GM19468 (cell line): Measurements from ENCODE around the gene CYP3A5.
"Not testable (repeated sequence)": the region's sequence is repeated elsewhere in the genome, so short reads cannot be mapped to it uniquely, and the experiment has no call there.

Experiments used
- ATAC-seq: cut with Tn5 transposase; IDR thresholded peaks from one replicate; pipeline ENCODE4 v1.9.1; 2021; ENCODE audit warnings: mild to moderate bottlenecking, moderate library complexity, moderate number of reproducible peaks; ENCODE audit not compliant: unreplicated experiment; ENCODE audit errors: extremely low read depth

The CYP3A5 gene

GRCh38 chr7:99679400-99680191 lies at the start of gene CYP3A5:
TSS of gene CYP3A5 (minus strand) at chr7:99679996. CDS start at chr7:99679896, 100 bp downstream.
- no peak for ATAC-seq

GRCh38 chr7:99728615-99729014 lies 48.8 kb upstream of the CYP3A5 start:
- no peak for ATAC-seq

GRCh38 chr7:99723201-99723600 lies 43.4 kb upstream of the CYP3A5 start:
- not testable (repeated sequence) for ATAC-seq

- ATAC-seq: no peak
Observed at GRCh38 chr7:99720800-99721595, 41.2 kb upstream of the CYP3A5 start.

GRCh38 chr7:99719996-99720769 lies 40.4 kb upstream of the CYP3A5 start:
- no peak for ATAC-seq

- ATAC-seq: no peak
Observed at GRCh38 chr7:99713995-99714570, 34.3 kb upstream of the CYP3A5 start.

- no peak for ATAC-seq
Observed at GRCh38 chr7:99709838-99710578, 30.2 kb upstream of the CYP3A5 start.

GRCh38 chr7:99709260-99709659 lies 29.5 kb upstream of the CYP3A5 start:
- ATAC-seq: no peak

GRCh38 chr7:99707096-99707495 lies 27.3 kb upstream of the CYP3A5 start:
- no peak for ATAC-seq

GRCh38 chr7:99699946-99700345 lies 20.1 kb upstream of the CYP3A5 start:
- ATAC-seq: no peak

- ATAC-seq: not testable (repeated sequence)
Observed at GRCh38 chr7:99698867-99699730, 19.3 kb upstream of the CYP3A5 start.

GRCh38 chr7:99694912-99695304 lies 15.1 kb upstream of the CYP3A5 start:
- no peak for ATAC-seq

- ATAC-seq: no peak
Observed at GRCh38 chr7:99694201-99694911, 14.6 kb upstream of the CYP3A5 start.

- no peak for ATAC-seq
Observed at GRCh38 chr7:99693427-99694200, 13.8 kb upstream of the CYP3A5 start.

GRCh38 chr7:99693100-99693426 lies 13.3 kb upstream of the CYP3A5 start:
- ATAC-seq: no peak

GRCh38 chr7:99692563-99692962 lies 12.8 kb upstream of the CYP3A5 start:
- not testable (repeated sequence) for ATAC-seq

GRCh38 chr7:99691658-99692057 lies 11.9 kb upstream of the CYP3A5 start:
- ATAC-seq: not testable (repeated sequence)
